NCI-H82 treated with DMSO at 0.1 percent for 48 hours (cell line): ENCODE measurements around the gene ZC3H10.
"Not testable (repeated sequence)": the region's sequence is repeated elsewhere in the genome, so short reads cannot be mapped to it uniquely, and the experiment has no call there.

Experiments
- DNase-seq: peaks from one replicate; lab custom pipeline; 2025; ENCODE audit not compliant: unreplicated experiment; lab: John Stamatoyannopoulos, UW

ZC3H10 gene

GRCh38 chr12:56117778-56118687, at the start of gene ZC3H10:
Gene ZC3H10, plus strand, starts transcription at chr12:56118266. Its CDS starts 2,297 bp downstream, at chr12:56120563.
- peak; percentile 98 for DNase-seq

- no peak for DNase-seq
Measured at GRCh38 chr12:56071648-56072047, 46.4 kb upstream of the ZC3H10 start.

GRCh38 chr12:56074396-56074795, 43.7 kb upstream of the ZC3H10 start:
- no peak for DNase-seq

- not testable (repeated sequence) for DNase-seq
Measured at GRCh38 chr12:56077966-56078365, 40.1 kb upstream of the ZC3H10 start.

- DNase-seq = no peak
Measured at GRCh38 chr12:56078427-56078826, 39.6 kb upstream of the ZC3H10 start.

- peak; percentile 60 for DNase-seq
Measured at GRCh38 chr12:56078931-56079722, 38.9 kb upstream of the ZC3H10 start.

GRCh38 chr12:56079723-56080555, 38.1 kb upstream of the ZC3H10 start, which contains the start of gene ERBB3:
Gene ERBB3, plus strand, starts transcription at chr12:56080165. Its CDS starts 136 bp downstream, at chr12:56080301.
- no peak for DNase-seq

- DNase-seq = no peak
Measured at GRCh38 chr12:56080556-56081138, 37.4 kb upstream of the ZC3H10 start.

- DNase-seq = no peak
Measured at GRCh38 chr12:56081393-56082347, 36.4 kb upstream of the ZC3H10 start.

- DNase-seq = no peak
Measured at GRCh38 chr12:56082382-56082781, 35.7 kb upstream of the ZC3H10 start.

- no peak for DNase-seq
Measured at GRCh38 chr12:56082967-56083366, 35.1 kb upstream of the ZC3H10 start.

- no peak for DNase-seq
Measured at GRCh38 chr12:56084958-56085543, 33.0 kb upstream of the ZC3H10 start.

- no peak for DNase-seq
Measured at GRCh38 chr12:56086096-56086495, 32.0 kb upstream of the ZC3H10 start.

GRCh38 chr12:56086608-56087007, 31.5 kb upstream of the ZC3H10 start:
- DNase-seq = no peak

GRCh38 chr12:56087220-56087619, 30.8 kb upstream of the ZC3H10 start:
- no peak for DNase-seq

- DNase-seq = no peak
Measured at GRCh38 chr12:56097738-56098137, 20.3 kb upstream of the ZC3H10 start.

GRCh38 chr12:56098592-56098991, 19.5 kb upstream of the ZC3H10 start:
- DNase-seq = no peak

GRCh38 chr12:56099787-56100186, 18.3 kb upstream of the ZC3H10 start:
- no peak for DNase-seq

GRCh38 chr12:56101045-56101444, 17.0 kb upstream of the ZC3H10 start:
- no peak for DNase-seq
